WTC11 (cell line): ENCODE data around the gene CYB5D1. TPM values are rescaled to one million over a fixed set of nuclear protein-coding genes. Genes with fewer than 3 reads are reported as not detected.

Experiments used
- ATAC-seq: fragments of 200-7000 bp; cut with Tn5 transposase; 2 replicates; pipeline ENCODE4 v1.10.0; 2021; ENCODE audit warnings: mild to moderate bottlenecking, moderate library complexity
- CTCF ChIA-PET: fragments of 300-600 bp; sonication (Branson Sonifier 250); formaldehyde crosslinking; loops from one replicate; lab custom pipeline; 2021; ENCODE audit warnings: antibody characterized with exemption; lab: Charles Lee
- POLR2A ChIA-PET: fragments of 350-600 bp; sonication (Branson Sonifier 250); formaldehyde crosslinking; loops from one replicate; lab custom pipeline; 2021; ENCODE audit warnings: antibody characterized with exemption; lab: Charles Lee
- DNase-seq: peaks from one replicate; pipeline ENCODE4 v3.0.0; 2021; ENCODE audit warnings: low spot score
- H3K27ac Mint-ChIP-seq: 2 replicates; pipeline ENCODE4 v1.8.0; 2021; ENCODE audit warnings: mixed read lengths
- H3K27me3 Mint-ChIP-seq: 2 replicates; pipeline ENCODE4 v1.8.0; 2021; ENCODE audit warnings: low read depth, mild to moderate bottlenecking, moderate library complexity, mixed read lengths
- H3K36me3 Mint-ChIP-seq: 2 replicates; pipeline ENCODE4 v1.8.0; 2021; ENCODE audit warnings: mixed read lengths
- H3K4me1 Mint-ChIP-seq: 2 replicates; pipeline ENCODE4 v1.8.0; 2022; ENCODE audit warnings: mixed read lengths
- H3K4me3 Mint-ChIP-seq: 2 replicates; pipeline ENCODE4 v1.8.0; 2021; ENCODE audit warnings: mild to moderate bottlenecking, moderate library complexity, mixed read lengths
- H3K9me3 Mint-ChIP-seq: 2 replicates; pipeline ENCODE4 v1.8.0; 2021; ENCODE audit warnings: mixed read lengths
- ARID4B ChIP-seq: sonication (generic); formaldehyde crosslinking; IDR thresholded peaks from 2 replicates; pipeline ENCODE4 v1.8.0; 2023; ENCODE audit warnings: missing genetic modification reagents, mild to moderate bottlenecking, borderline replicate concordance
- FOXK1 ChIP-seq: sonication (generic); formaldehyde crosslinking; IDR thresholded peaks from 2 replicates; pipeline ENCODE4 v1.8.0; 2022; ENCODE audit warnings: mild to moderate bottlenecking, moderate library complexity, missing genetic modification reagents
- MAX ChIP-seq: sonication (generic); formaldehyde crosslinking; IDR thresholded peaks from 2 replicates; pipeline ENCODE4 v1.8.0; 2022; ENCODE audit warnings: mild to moderate bottlenecking, missing genetic modification reagents
- NFE2L1 ChIP-seq: sonication (generic); formaldehyde crosslinking; IDR thresholded peaks from 2 replicates; pipeline ENCODE4 v1.8.1; 2023; ENCODE audit warnings: missing genetic modification reagents
- NFYB ChIP-seq: sonication (generic); formaldehyde crosslinking; conservative IDR thresholded peaks from 2 replicates; pipeline ENCODE4 v1.8.0; 2022; ENCODE audit warnings: low read depth, missing genetic modification reagents
- NR1H2 ChIP-seq: sonication (generic); formaldehyde crosslinking; IDR thresholded peaks from 2 replicates; pipeline ENCODE4 v1.9.0; 2021; ENCODE audit warnings: mild to moderate bottlenecking, moderate library complexity, missing genetic modification reagents
- SP1 ChIP-seq: sonication (generic); formaldehyde crosslinking; conservative IDR thresholded peaks from 2 replicates; pipeline ENCODE4 v1.8.1; 2022; ENCODE audit warnings: missing genetic modification reagents
- TEAD4 ChIP-seq: sonication (generic); formaldehyde crosslinking; IDR thresholded peaks from 2 replicates; pipeline ENCODE4 v1.8.0; 2022; ENCODE audit warnings: mild to moderate bottlenecking, missing genetic modification reagents
- ZNF138 ChIP-seq: sonication (generic); formaldehyde crosslinking; conservative IDR thresholded peaks from 2 replicates; pipeline ENCODE4 v1.8.1; 2022; ENCODE audit warnings: mild to moderate bottlenecking, moderate library complexity, missing genetic modification reagents
- total RNA-seq: library from RNA; stranded (reverse); gene quantifications from 3 replicates; pipeline ENCODE4 v1.2.3, GENCODE V29; 2021
- TF ChIP-seq, protein P1 (sequence below): sonication (generic); formaldehyde crosslinking; IDR thresholded peaks from 2 replicates; pipeline ENCODE4 v1.8.1; 2023; ENCODE audit warnings: mild to moderate bottlenecking, missing genetic modification reagents, moderate library complexity
- TF ChIP-seq, protein P2 (sequence below): fragments of 200-600 bp; IDR thresholded peaks from 2 replicates; pipeline ENCODE4 v1.8.0; 2022; ENCODE audit warnings: antibody characterized with exemption
- TF ChIP-seq, protein P3 (sequence below): sonication (generic); formaldehyde crosslinking; IDR thresholded peaks from 2 replicates; pipeline ENCODE4 v1.8.1; 2022; ENCODE audit warnings: low read depth, mild to moderate bottlenecking, moderate library complexity, missing genetic modification reagents, borderline replicate concordance
- TF ChIP-seq, protein P4 (sequence below): sonication (generic); formaldehyde crosslinking; IDR thresholded peaks from 2 replicates; pipeline ENCODE4 v1.8.1; 2023; ENCODE audit warnings: mild to moderate bottlenecking, moderate library complexity, missing genetic modification reagents

The CYB5D1 gene
- total RNA-seq, 1 experiment from 2014 or later, result 15.2 TPM

DNA sequence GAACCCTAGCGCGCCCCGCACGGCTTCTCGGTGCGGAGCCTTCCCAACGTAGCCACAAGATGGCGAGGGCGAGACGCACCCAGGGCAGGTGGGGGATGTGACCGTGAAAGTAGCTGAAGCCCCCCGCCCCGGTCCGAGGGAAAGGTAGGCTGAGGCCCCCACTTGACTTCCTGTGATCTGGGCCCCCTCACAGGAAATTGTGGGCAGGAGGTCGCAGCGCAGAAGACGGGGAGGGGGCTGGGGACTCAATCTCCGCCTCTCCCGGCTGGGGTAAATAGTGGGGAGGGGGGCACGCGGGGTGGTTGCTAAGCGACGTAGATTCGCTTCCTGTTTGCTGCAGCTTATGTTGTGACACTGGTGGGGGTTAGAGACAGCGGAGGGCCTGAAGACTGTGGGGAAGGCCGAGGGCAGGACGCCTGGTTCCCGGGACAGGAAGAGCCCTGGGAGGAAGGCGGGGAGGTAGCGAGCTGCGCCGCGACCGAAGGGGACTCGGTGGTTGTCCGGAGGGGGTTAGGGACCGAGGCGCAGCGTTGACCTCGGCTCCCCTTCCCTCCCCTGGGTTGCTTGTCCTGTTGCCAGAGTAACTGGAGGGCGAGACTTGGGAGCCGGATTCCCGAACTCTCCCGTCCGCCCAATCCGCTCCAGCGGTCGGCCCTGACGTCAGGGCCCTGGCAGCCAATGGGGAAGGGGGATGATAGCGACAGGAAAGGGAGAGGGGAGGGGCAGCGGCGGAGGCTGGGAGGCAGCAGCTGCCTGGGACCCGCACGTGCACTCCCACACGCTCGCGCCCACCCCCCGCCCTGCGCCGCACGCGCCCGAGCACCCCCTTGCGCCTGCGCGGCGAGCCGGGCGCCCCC is 22.6 kb upstream of the CYB5D1 start:
- Mint-ChIP-seq H3K4me3 (peak overlapping the region; percentile 93), H3K9me3 (no peaks in the 10 kb centered on the region), H3K27ac (peak overlapping the region; percentile 86), H3K4me1 (peaks cover 33% of the 10 kb centered on the region), H3K36me3 (no peaks in the 10 kb centered on the region), H3K27me3 (peaks cover 54% of the 10 kb centered on the region)
- no peak for TF ChIP-seq ZNF138 (CRISPR knock-in tag)
- TF ChIP-seq, protein P1, sequence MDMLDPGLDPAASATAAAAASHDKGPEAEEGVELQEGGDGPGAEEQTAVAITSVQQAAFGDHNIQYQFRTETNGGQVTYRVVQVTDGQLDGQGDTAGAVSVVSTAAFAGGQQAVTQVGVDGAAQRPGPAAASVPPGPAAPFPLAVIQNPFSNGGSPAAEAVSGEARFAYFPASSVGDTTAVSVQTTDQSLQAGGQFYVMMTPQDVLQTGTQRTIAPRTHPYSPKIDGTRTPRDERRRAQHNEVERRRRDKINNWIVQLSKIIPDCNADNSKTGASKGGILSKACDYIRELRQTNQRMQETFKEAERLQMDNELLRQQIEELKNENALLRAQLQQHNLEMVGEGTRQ (CRISPR knock-in tag), result peak; percentile 56
- no peak for TF ChIP-seq NR1H2 (CRISPR knock-in tag)
- TF ChIP-seq, protein P2, sequence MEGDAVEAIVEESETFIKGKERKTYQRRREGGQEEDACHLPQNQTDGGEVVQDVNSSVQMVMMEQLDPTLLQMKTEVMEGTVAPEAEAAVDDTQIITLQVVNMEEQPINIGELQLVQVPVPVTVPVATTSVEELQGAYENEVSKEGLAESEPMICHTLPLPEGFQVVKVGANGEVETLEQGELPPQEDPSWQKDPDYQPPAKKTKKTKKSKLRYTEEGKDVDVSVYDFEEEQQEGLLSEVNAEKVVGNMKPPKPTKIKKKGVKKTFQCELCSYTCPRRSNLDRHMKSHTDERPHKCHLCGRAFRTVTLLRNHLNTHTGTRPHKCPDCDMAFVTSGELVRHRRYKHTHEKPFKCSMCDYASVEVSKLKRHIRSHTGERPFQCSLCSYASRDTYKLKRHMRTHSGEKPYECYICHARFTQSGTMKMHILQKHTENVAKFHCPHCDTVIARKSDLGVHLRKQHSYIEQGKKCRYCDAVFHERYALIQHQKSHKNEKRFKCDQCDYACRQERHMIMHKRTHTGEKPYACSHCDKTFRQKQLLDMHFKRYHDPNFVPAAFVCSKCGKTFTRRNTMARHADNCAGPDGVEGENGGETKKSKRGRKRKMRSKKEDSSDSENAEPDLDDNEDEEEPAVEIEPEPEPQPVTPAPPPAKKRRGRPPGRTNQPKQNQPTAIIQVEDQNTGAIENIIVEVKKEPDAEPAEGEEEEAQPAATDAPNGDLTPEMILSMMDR, result peak; percentile 45
- peak; percentile 33; the same call in 1 of the 2 replicates for TF ChIP-seq NFE2L1
- TF ChIP-seq, protein P3, sequence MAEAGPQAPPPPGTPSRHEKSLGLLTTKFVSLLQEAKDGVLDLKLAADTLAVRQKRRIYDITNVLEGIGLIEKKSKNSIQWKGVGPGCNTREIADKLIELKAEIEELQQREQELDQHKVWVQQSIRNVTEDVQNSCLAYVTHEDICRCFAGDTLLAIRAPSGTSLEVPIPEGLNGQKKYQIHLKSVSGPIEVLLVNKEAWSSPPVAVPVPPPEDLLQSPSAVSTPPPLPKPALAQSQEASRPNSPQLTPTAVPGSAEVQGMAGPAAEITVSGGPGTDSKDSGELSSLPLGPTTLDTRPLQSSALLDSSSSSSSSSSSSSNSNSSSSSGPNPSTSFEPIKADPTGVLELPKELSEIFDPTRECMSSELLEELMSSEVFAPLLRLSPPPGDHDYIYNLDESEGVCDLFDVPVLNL (CRISPR knock-in tag), result no peak
- peak; percentile 52; the same call in 1 of the 2 replicates for TF ChIP-seq SP1 (CRISPR knock-in tag)
- no peak for TF ChIP-seq TEAD4 (CRISPR knock-in tag)
- peak; percentile 63 for TF ChIP-seq MAX (CRISPR knock-in tag)
- TF ChIP-seq ARID4B, result peak; percentile 62; the same call in 1 of the 2 replicates
- peak; percentile 74 for TF ChIP-seq NFYB (CRISPR knock-in tag)
- TF ChIP-seq, protein P4, sequence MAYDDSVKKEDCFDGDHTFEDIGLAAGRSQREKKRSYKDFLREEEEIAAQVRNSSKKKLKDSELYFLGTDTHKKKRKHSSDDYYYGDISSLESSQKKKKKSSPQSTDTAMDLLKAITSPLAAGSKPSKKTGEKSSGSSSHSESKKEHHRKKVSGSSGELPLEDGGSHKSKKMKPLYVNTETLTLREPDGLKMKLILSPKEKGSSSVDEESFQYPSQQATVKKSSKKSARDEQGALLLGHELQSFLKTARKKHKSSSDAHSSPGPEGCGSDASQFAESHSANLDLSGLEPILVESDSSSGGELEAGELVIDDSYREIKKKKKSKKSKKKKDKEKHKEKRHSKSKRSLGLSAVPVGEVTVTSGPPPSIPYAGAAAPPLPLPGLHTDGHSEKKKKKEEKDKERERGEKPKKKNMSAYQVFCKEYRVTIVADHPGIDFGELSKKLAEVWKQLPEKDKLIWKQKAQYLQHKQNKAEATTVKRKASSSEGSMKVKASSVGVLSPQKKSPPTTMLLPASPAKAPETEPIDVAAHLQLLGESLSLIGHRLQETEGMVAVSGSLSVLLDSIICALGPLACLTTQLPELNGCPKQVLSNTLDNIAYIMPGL (CRISPR knock-in tag), result peak; percentile 68; the same call in 1 of the 2 replicates
- peak; percentile 60 for TF ChIP-seq FOXK1
- ChIA-PET CTCF (interaction anchor here (0.6 to 5.4 kb wide), 33 partner anchors 10 to 384 kb away, joined by 3 to 66 read pairs (median 4); partner anchors contain the start of genes CNTROB, CYB5D1, FXR2 and KCNAB3), POLR2A (interaction anchor here (0.5 to 1.9 kb wide), 10 partner anchors 10 to 413 kb away, joined by 4 to 8 read pairs (median 5); partner anchors contain the start of genes CTC1, CYB5D1, EFNB3 and NAA38)
- ATAC-seq (peak; percentile 60), DNase-seq (peak; percentile 98)
